Chondrocyte (in vitro differentiated cells): ENCODE results near the gene COQ7. TPM values are rescaled to one million over a fixed set of nuclear protein-coding genes. Genes with fewer than 3 reads are reported as not detected.

ENCODE experiments used
- DNase-seq: peaks from one replicate; pipeline ENCODE4 v3.0.0; 2021; ENCODE audit warnings: mixed read lengths, low spot score
- H3K27ac Mint-ChIP-seq: one replicate; pipeline ENCODE4 v1.8.0; 2021; ENCODE audit warnings: mild to moderate bottlenecking, moderate library complexity, mixed read lengths; ENCODE audit not compliant: unreplicated experiment
- H3K27me3 Mint-ChIP-seq: 2 replicates; pipeline ENCODE4 v1.8.0; 2021; ENCODE audit warnings: low read depth, mixed read lengths
- H3K36me3 Mint-ChIP-seq: 2 replicates; pipeline ENCODE4 v1.8.0; 2021; ENCODE audit warnings: low read depth, mixed read lengths
- H3K4me1 Mint-ChIP-seq: 2 replicates; pipeline ENCODE4 v1.8.0; 2021; ENCODE audit warnings: low read depth, mild to moderate bottlenecking, mixed read lengths
- H3K4me3 Mint-ChIP-seq: one replicate; pipeline ENCODE4 v1.8.0; 2021; ENCODE audit warnings: mild to moderate bottlenecking, moderate library complexity, mixed read lengths; ENCODE audit not compliant: unreplicated experiment
- H3K9me3 Mint-ChIP-seq: 2 replicates; pipeline ENCODE4 v1.8.0; 2021; ENCODE audit warnings: low read depth, mixed read lengths
- CTCF ChIP-seq: fragments of 200-600 bp; sonication (generic); IDR thresholded peaks from 2 replicates; pipeline ENCODE4 v1.5.0; 2021; ENCODE audit warnings: antibody characterized with exemption, mild to moderate bottlenecking, moderate library complexity
- total RNA-seq: library from RNA; stranded (reverse); gene quantifications from 3 replicates; pipeline ENCODE4 v1.2.1, GENCODE V29; 2021

COQ7 gene
- total RNA-seq, 1 donor from 2014 or later = 20.7 TPM

- Mint-ChIP-seq H3K36me3 (peaks cover 9% of the 10 kb centered on the region), H3K4me1 (peaks cover 27% of the 10 kb centered on the region), H3K9me3 (no peaks in the 10 kb centered on the region), H3K27me3 (no peaks in the 10 kb centered on the region), H3K27ac (no peak overlapping the region), H3K4me3 (no peak overlapping the region)
- no peak for TF ChIP-seq CTCF
- DNase-seq = no peak
Observed at GRCh38 chr16:19127205-19127604, 59.8 kb downstream of the COQ7 start.

GRCh38 chr16:19127674-19128131 lies 60.3 kb downstream of the COQ7 start:
- Mint-ChIP-seq H3K4me1 (peaks cover 27% of the 10 kb centered on the region), H3K27me3 (no peaks in the 10 kb centered on the region), H3K36me3 (peaks cover 5% of the 10 kb centered on the region), H3K4me3 (no peak overlapping the region), H3K27ac (no peak overlapping the region), H3K9me3 (no peaks in the 10 kb centered on the region)
- no peak for TF ChIP-seq CTCF
- DNase-seq = no peak

- Mint-ChIP-seq H3K27ac (no peak overlapping the region), H3K4me3 (no peak overlapping the region), H3K36me3 (peaks cover 2% of the 10 kb centered on the region), H3K9me3 (no peaks in the 10 kb centered on the region), H3K4me1 (peaks cover 27% of the 10 kb centered on the region), H3K27me3 (no peaks in the 10 kb centered on the region)
- no peak for DNase-seq
- TF ChIP-seq CTCF = no peak
Observed at GRCh38 chr16:19128454-19129200, 61.2 kb downstream of the COQ7 start.

Other genes with a start within 250 kb of the COQ7 start
- gene SMG1, start 141.2 kb upstream of the COQ7 start, total RNA-seq = 61.3 to 69.6 TPM (median 65.8 TPM) in 3 replicates
- gene TMC7, start 83.7 kb upstream of the COQ7 start, total RNA-seq = 1.2 to 1.8 TPM (median 1.6 TPM) in 3 replicates
- 64.1 to 65.3 TPM (median 65.0 TPM) in 3 replicates for gene ITPRIPL2, start 46.4 kb downstream of the COQ7 start, total RNA-seq
- gene SYT17, start 100.6 kb downstream of the COQ7 start, total RNA-seq = 0.46 to 0.97 TPM (median 0.60 TPM) in 3 replicates
- not detected in 3 replicates for gene CLEC19A, start 218.1 kb downstream of the COQ7 start, total RNA-seq